Hepatocyte (in vitro differentiated cells): ENCODE data around the gene SLC39A8. TPM values are rescaled to one million over a fixed set of nuclear protein-coding genes. Genes with fewer than 3 reads are reported as not detected.

Experiments
- DNase-seq: peaks from one replicate; pipeline ENCODE4 v3.0.0-alpha.2; 2016; ENCODE audit warnings: low spot score
- H2AFZ ChIP-seq: fragments of 200-600 bp; sonication (generic); 2 replicates; pipeline ENCODE4 v1.6.0; 2016; ENCODE audit warnings: antibody characterized with exemption, mild to moderate bottlenecking
- H3K27ac ChIP-seq: fragments of 200-600 bp; sonication (generic); 2 replicates; pipeline ENCODE4 v1.5.1; 2016; ENCODE audit warnings: mild to moderate bottlenecking
- H3K27me3 ChIP-seq: fragments of 200-600 bp; sonication (generic); 2 replicates; pipeline ENCODE4 v1.6.1; 2016
- H3K36me3 ChIP-seq: fragments of 200-600 bp; sonication (generic); replicated peaks from 2 replicates; pipeline ENCODE4 v1.5.1; 2016; ENCODE audit warnings: low read depth; ENCODE audit not compliant: insufficient read depth
- H3K4me1 ChIP-seq: fragments of 200-600 bp; sonication (generic); 2 replicates; pipeline ENCODE4 v1.5.1; 2016; ENCODE audit warnings: mild to moderate bottlenecking, moderate library complexity; ENCODE audit not compliant: insufficient read depth
- H3K4me2 ChIP-seq: fragments of 200-600 bp; sonication (generic); 2 replicates; pipeline ENCODE4 v1.6.0; 2016
- H3K4me3 ChIP-seq: fragments of 200-600 bp; sonication (generic); 2 replicates; pipeline ENCODE4 v1.5.1; 2016; ENCODE audit warnings: mild to moderate bottlenecking
- H3K79me2 ChIP-seq: fragments of 200-600 bp; sonication (generic); 2 replicates; pipeline ENCODE4 v1.6.0; 2017; ENCODE audit warnings: mild to moderate bottlenecking
- H3K9me2 ChIP-seq: fragments of 200-600 bp; sonication (generic); replicated peaks from 2 replicates; pipeline ENCODE4 v1.6.0; 2017; ENCODE audit warnings: mild to moderate bottlenecking; ENCODE audit not compliant: insufficient read depth
- H3K9me3 ChIP-seq: fragments of 200-600 bp; sonication (generic); 2 replicates; pipeline ENCODE4 v1.5.1; 2016; ENCODE audit warnings: low read depth, mild to moderate bottlenecking
- H4K20me1 ChIP-seq: fragments of 200-600 bp; sonication (generic); 2 replicates; pipeline ENCODE4 v1.6.0; 2016; ENCODE audit warnings: mild to moderate bottlenecking; ENCODE audit not compliant: insufficient read depth, poor library complexity, severe bottlenecking
- EZH2 ChIP-seq: fragments of 200-600 bp; sonication (generic); IDR thresholded peaks from 2 replicates; pipeline ENCODE4 v1.6.1; 2016; ENCODE audit warnings: antibody characterized with exemption, mild to moderate bottlenecking, borderline replicate concordance
- EZH2phosphoT487 ChIP-seq: fragments of 200-600 bp; sonication (generic); IDR thresholded peaks from one replicate; pipeline ENCODE4 v1.6.1; 2018; ENCODE audit warnings: antibody characterized with exemption, mild to moderate bottlenecking, low read depth, moderate library complexity; ENCODE audit not compliant: unreplicated experiment, severe bottlenecking
- WGBS: methylation state at CpG from one replicate; pipeline ENCODE4 v1.1.6; 2016; ENCODE audit warnings: low lambda C conversion rate; ENCODE audit errors: missing lambda C conversion rate; 5-methylcytosine and 5-hydroxymethylcytosine counted together
- polyA plus RNA-seq: library from polyadenylated mRNA; unstranded; fragments of >200 nt; fragmentation: Nextera tagmentation; extraction: Ambion mirVana; gene quantifications from 2 replicates; pipeline ENCODE4 v1.2.1, GENCODE V29; 2016
- total RNA-seq: library from RNA; depleted of rRNA; stranded (reverse); fragments of >200 nt; gene quantifications from 2 replicates; pipeline ENCODE4 v1.2.3, GENCODE V29; 2014
- TF ChIP-seq, protein P1 (sequence below): fragments of 200-600 bp; sonication (generic); IDR thresholded peaks from 2 replicates; pipeline ENCODE4 v1.5.1; 2016; ENCODE audit warnings: antibody characterized with exemption, mild to moderate bottlenecking; ENCODE audit not compliant: poor library complexity

Gene SLC39A8
- total and polyA plus RNA-seq, 2 experiments from 2014 or later: 15.9 to 22.3 TPM

DNA sequence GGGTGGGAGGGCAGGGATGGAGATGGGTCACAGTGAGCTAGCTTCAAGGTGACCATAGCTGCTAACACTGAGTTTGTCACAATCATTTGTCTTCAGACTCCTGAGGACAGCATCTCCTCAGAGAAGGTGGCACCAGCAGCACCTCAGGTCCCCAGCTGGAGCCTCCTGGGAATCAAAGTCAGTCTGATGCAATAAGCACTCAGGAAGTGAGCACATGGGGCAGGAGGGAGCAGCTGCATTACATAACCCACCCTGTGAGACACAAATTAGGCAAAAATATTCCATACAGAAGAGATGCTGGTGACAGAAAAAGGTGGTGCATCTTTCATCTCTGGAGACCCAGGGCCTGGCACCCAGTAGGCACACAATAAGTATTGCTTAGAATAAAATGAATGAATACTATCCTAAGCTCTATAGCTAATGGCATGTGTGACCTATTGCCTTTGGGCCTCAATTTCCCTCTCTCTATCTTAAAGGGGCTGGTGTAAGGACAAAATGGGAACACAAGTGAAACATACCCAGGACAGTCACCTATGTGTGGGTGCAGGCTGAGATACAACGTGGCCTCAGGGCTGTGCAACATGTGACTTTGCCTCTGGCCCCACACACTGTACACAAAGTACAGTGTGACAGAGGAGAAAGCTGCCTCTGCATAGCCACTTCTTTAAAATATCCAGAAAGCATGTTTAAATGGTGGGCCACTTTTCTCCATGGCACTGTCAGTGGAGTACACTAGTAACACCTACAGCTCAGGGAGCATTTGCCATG is 37.1 kb downstream of the SLC39A8 start:
- no peaks in the 10 kb centered on the region for H3K36me3 ChIP-seq
- no peak overlapping the region for H2AFZ ChIP-seq
- no peaks in the 10 kb centered on the region for H3K9me2 ChIP-seq
- no peak for TF ChIP-seq EZH2
- TF ChIP-seq, protein P1, sequence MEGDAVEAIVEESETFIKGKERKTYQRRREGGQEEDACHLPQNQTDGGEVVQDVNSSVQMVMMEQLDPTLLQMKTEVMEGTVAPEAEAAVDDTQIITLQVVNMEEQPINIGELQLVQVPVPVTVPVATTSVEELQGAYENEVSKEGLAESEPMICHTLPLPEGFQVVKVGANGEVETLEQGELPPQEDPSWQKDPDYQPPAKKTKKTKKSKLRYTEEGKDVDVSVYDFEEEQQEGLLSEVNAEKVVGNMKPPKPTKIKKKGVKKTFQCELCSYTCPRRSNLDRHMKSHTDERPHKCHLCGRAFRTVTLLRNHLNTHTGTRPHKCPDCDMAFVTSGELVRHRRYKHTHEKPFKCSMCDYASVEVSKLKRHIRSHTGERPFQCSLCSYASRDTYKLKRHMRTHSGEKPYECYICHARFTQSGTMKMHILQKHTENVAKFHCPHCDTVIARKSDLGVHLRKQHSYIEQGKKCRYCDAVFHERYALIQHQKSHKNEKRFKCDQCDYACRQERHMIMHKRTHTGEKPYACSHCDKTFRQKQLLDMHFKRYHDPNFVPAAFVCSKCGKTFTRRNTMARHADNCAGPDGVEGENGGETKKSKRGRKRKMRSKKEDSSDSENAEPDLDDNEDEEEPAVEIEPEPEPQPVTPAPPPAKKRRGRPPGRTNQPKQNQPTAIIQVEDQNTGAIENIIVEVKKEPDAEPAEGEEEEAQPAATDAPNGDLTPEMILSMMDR: no peak
- TF ChIP-seq EZH2phosphoT487: no peak
- H3K4me2 ChIP-seq: no peak overlapping the region
- H3K79me2 ChIP-seq: no peaks in the 10 kb centered on the region
- DNase-seq: no peak
- no peaks in the 10 kb centered on the region for H3K4me1 ChIP-seq
- H3K4me3 ChIP-seq: no peak overlapping the region
- 74% methylated on average over 1 of the region's 1 CpG for WGBS
- no peaks in the 10 kb centered on the region for H4K20me1 ChIP-seq
- H3K9me3 ChIP-seq: no peaks in the 10 kb centered on the region
- no peak overlapping the region for H3K27ac ChIP-seq
- no peaks in the 10 kb centered on the region for H3K27me3 ChIP-seq

DNA sequence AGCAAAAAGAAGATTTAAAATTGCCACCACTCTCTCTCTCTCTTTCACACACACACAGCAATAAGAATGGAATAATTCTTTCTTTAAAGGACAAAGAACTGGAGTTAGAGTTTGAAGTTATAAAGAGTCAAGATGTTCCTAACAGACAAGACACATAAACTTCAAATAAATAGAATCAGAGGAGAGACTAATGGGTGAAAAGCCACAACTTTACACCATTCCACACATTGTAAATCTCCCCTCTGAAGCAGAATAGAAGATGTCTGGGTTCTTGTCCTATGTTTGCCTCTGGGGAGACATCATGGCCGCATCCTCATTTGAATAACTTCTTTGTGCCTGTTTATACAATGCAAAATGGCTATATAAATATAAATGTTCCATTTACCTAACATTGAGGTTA is 39.6 kb downstream of the SLC39A8 start:
- 100% methylated on average over 1 of the region's 1 CpG for WGBS
- H3K4me2 ChIP-seq: no peak overlapping the region

DNA sequence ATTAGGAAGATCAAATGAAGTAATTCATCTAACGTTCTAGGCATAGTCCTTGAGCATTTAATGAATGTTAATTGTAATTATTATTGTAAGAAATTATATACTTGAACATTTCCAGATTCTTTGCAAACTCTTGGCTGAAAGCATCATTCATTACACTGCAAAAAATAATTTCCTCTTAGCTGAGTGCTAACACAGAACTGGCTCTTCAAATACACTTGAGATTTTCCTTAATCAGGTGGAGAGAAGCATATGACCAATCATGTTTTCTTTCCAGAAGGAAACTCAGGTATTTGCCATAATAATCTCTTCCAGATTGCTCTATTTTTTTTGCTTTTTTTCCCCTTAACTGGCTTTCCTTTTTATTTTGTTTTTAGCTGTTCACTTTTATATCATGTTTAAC is 42.5 kb downstream of the SLC39A8 start:
- no peaks in the 10 kb centered on the region for H3K27me3 ChIP-seq
- H3K4me1 ChIP-seq: no peaks in the 10 kb centered on the region
- no peaks in the 10 kb centered on the region for H3K9me3 ChIP-seq
- no peak overlapping the region for H3K27ac ChIP-seq
- no peak overlapping the region for H3K4me3 ChIP-seq
- no peaks in the 10 kb centered on the region for H3K36me3 ChIP-seq
- H2AFZ ChIP-seq: no peak overlapping the region
- no peak overlapping the region for H3K4me2 ChIP-seq
- TF ChIP-seq, protein P1: no peak
- WGBS: 79% methylated on average over 1 of the region's 1 CpG
- H4K20me1 ChIP-seq: no peaks in the 10 kb centered on the region
- no peak for DNase-seq
- no peaks in the 10 kb centered on the region for H3K79me2 ChIP-seq
- no peaks in the 10 kb centered on the region for H3K9me2 ChIP-seq

More for the DNA sequence above, 39.6 kb downstream of the SLC39A8 start:
- H4K20me1 ChIP-seq: no peaks in the 10 kb centered on the region
- H3K4me1 ChIP-seq: no peaks in the 10 kb centered on the region
- no peaks in the 10 kb centered on the region for H3K9me2 ChIP-seq
- no peaks in the 10 kb centered on the region for H3K79me2 ChIP-seq
- H3K9me3 ChIP-seq: no peaks in the 10 kb centered on the region
- H3K27ac ChIP-seq: no peak overlapping the region
- no peaks in the 10 kb centered on the region for H3K36me3 ChIP-seq
- DNase-seq: no peak
- no peak overlapping the region for H3K4me3 ChIP-seq
- TF ChIP-seq EZH2 (no peak), EZH2phosphoT487 (no peak)
- TF ChIP-seq, protein P1: no peak
- no peak overlapping the region for H2AFZ ChIP-seq
- H3K27me3 ChIP-seq: no peaks in the 10 kb centered on the region
